Measurements from ENCODE around the gene SIK3.

Gene SIK3

DNA sequence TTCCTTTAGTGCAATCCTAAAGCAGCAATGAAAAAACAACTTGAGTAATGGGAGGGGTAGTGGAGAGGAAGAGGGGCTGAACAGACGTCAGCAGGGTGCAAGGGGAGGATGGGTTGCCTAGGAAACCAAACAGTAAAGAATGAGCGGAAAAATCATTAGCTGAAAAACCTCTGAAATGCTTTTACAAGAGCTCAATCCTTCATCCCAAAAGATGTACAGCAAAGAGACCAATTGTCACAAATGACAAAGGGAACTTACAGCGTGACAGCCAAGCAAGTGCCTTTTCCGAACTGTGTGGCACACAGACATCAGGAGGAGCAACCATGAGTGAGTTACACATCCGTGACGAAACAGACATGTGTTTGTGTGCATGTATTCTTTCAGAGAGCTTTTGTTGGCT, 104.6 kb downstream of the SIK3 start:
- Histone ChIP-seq H2AFZ (ENCODE audit: low read length) (no peak overlapping the region), H3F3A (ENCODE audit: insufficient read depth, low read length) (no peaks in the 10 kb centered on the region), H3K36me3 (replicated peaks; ENCODE audit: insufficient read depth, low read length) (no peaks in the 10 kb centered on the region), H4K20me1 (ENCODE audit: insufficient read depth, low read length) (peaks cover 3% of the 10 kb centered on the region; the same call in 1 of the 2 replicates), H3K4me3 (ENCODE audit: low read length) (no peak overlapping the region), H3K4me2 (ENCODE audit: low read depth, low read length) (no peak overlapping the region), H3K9me3 (replicated peaks; ENCODE audit: insufficient read depth, low read length) (no peaks in the 10 kb centered on the region), H3K27ac (ENCODE audit: low read length) (no peak overlapping the region), H3K9me2 (replicated peaks; ENCODE audit: insufficient read depth, low read length) (no peaks in the 10 kb centered on the region), H3K27me3 (replicated peaks; ENCODE audit: insufficient read depth, low read length) (no peaks in the 10 kb centered on the region), H3K4me1 (ENCODE audit: low read length) (0 out of 2 replicates have a peak, but pooled peaks cover 9% of the 10 kb centered on the region), H3K9ac (ENCODE audit: low read length) (no peak overlapping the region), H3K79me2 (ENCODE audit: low read length) (peaks cover 97% of the 10 kb centered on the region)
- TF ChIP-seq, protein P1, sequence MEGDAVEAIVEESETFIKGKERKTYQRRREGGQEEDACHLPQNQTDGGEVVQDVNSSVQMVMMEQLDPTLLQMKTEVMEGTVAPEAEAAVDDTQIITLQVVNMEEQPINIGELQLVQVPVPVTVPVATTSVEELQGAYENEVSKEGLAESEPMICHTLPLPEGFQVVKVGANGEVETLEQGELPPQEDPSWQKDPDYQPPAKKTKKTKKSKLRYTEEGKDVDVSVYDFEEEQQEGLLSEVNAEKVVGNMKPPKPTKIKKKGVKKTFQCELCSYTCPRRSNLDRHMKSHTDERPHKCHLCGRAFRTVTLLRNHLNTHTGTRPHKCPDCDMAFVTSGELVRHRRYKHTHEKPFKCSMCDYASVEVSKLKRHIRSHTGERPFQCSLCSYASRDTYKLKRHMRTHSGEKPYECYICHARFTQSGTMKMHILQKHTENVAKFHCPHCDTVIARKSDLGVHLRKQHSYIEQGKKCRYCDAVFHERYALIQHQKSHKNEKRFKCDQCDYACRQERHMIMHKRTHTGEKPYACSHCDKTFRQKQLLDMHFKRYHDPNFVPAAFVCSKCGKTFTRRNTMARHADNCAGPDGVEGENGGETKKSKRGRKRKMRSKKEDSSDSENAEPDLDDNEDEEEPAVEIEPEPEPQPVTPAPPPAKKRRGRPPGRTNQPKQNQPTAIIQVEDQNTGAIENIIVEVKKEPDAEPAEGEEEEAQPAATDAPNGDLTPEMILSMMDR (IDR thresholded peaks at IDR 0.05; ENCODE audit: low read length), result no peak
- no peak for TF ChIP-seq EZH2 (optimal IDR thresholded peaks at IDR 0.05; ENCODE audit: low read depth, low read length)
- TF ChIP-seq EZH2phosphoT487 (IDR thresholded peaks at IDR 0.05; ENCODE audit: low read length), result no peak
- DNase-seq, result no peak

DNA sequence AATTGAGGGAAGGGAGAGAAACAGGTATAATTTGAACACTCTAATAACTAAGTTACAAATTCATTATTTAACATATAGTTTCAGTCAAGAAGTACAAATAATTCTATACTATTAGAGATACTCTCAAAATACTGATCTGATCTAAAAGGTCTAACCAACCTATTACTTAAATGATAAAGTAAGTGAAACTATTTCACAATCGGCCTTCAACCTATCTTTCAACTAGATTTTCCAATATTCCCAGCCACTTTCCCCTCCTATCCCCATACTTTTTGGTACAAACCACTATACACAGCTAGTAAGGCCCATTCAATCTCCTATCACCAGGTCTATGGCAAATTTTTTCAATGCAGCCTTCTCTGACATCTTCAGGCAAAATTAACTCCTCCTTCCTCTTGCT, 106.7 kb downstream of the SIK3 start:
- no peak for DNase-seq
- Histone ChIP-seq H3K9ac (ENCODE audit: low read length) (no peak overlapping the region), H3K36me3 (replicated peaks; ENCODE audit: insufficient read depth, low read length) (no peaks in the 10 kb centered on the region), H3K27me3 (replicated peaks; ENCODE audit: insufficient read depth, low read length) (no peaks in the 10 kb centered on the region), H3K4me3 (ENCODE audit: low read length) (no peak overlapping the region), H3K27ac (ENCODE audit: low read length) (no peak overlapping the region), H3F3A (ENCODE audit: insufficient read depth, low read length) (peaks cover 16% of the 10 kb centered on the region), H3K4me1 (ENCODE audit: low read length) (peaks cover 25% of the 10 kb centered on the region), H2AFZ (ENCODE audit: low read length) (no peak overlapping the region), H3K9me3 (replicated peaks; ENCODE audit: insufficient read depth, low read length) (no peaks in the 10 kb centered on the region), H3K4me2 (ENCODE audit: low read depth, low read length) (no peak overlapping the region), H4K20me1 (ENCODE audit: insufficient read depth, low read length) (peaks cover 8% of the 10 kb centered on the region; the same call in 1 of the 2 replicates), H3K79me2 (ENCODE audit: low read length) (peaks cover 91% of the 10 kb centered on the region), H3K9me2 (replicated peaks; ENCODE audit: insufficient read depth, low read length) (no peaks in the 10 kb centered on the region)
- TF ChIP-seq EZH2 (optimal IDR thresholded peaks at IDR 0.05; ENCODE audit: low read depth, low read length) (no peak), EZH2phosphoT487 (IDR thresholded peaks at IDR 0.05; ENCODE audit: low read length) (no peak)
- TF ChIP-seq, protein P1 (IDR thresholded peaks at IDR 0.05; ENCODE audit: low read length), result no peak

DNA sequence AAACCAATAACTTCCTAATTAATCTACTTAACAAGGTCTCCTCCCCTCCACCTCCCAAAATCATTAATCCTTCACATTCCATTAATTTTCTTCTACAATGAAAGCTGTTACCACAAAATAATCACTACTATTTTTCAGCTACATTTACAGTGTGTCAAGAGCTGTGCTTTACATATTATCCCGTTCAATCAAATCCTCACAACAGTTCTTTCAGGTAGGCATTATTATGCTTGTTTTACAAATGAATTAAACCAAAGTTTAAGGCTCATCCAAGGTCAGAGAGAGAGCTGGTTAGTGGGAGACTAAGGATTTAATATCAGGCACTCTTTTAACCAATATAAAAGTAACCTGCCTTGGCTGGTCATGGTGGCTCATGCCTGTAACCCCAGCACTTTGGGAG, 107.4 kb downstream of the SIK3 start:
- H3K27me3 ChIP-seq (replicated peaks; ENCODE audit: insufficient read depth, low read length), result no peaks in the 10 kb centered on the region
- no peaks in the 10 kb centered on the region for H3K9me2 ChIP-seq (replicated peaks; ENCODE audit: insufficient read depth, low read length)
- H3K4me3 ChIP-seq (ENCODE audit: low read length), result no peak overlapping the region
- H3K36me3 ChIP-seq (replicated peaks; ENCODE audit: insufficient read depth, low read length), result no peaks in the 10 kb centered on the region
- H3K27ac ChIP-seq (ENCODE audit: low read length), result no peak overlapping the region
- no peak overlapping the region for H3K4me2 ChIP-seq (ENCODE audit: low read depth, low read length)
- no peak overlapping the region for H2AFZ ChIP-seq (ENCODE audit: low read length)
- peaks cover 23% of the 10 kb centered on the region for H3F3A ChIP-seq (ENCODE audit: insufficient read depth, low read length)
- H4K20me1 ChIP-seq (ENCODE audit: insufficient read depth, low read length), result peaks cover 8% of the 10 kb centered on the region; the same call in 1 of the 2 replicates
- DNase-seq, result no peak
- H3K79me2 ChIP-seq (ENCODE audit: low read length), result peaks cover 91% of the 10 kb centered on the region
- no peaks in the 10 kb centered on the region for H3K9me3 ChIP-seq (replicated peaks; ENCODE audit: insufficient read depth, low read length)
- TF ChIP-seq EZH2phosphoT487 (IDR thresholded peaks at IDR 0.05; ENCODE audit: low read length) (no peak), EZH2 (optimal IDR thresholded peaks at IDR 0.05; ENCODE audit: low read depth, low read length) (no peak)
- TF ChIP-seq, protein P1 (IDR thresholded peaks at IDR 0.05; ENCODE audit: low read length), result no peak
- H3K9ac ChIP-seq (ENCODE audit: low read length), result no peak overlapping the region
- H3K4me1 ChIP-seq (ENCODE audit: low read length), result peaks cover 32% of the 10 kb centered on the region

Measured in MM.1S (cell line).